DND-41 (cell line): ENCODE results near the gene GLRA3.

Experiments used
- ATAC-seq: fragments of 200-7000 bp; cut with Tn5 transposase; 3 replicates; pipeline ENCODE4 v1.9.1; 2021; ENCODE audit warnings: low read depth; ENCODE audit not compliant: insufficient read depth
- DNase-seq: peaks from one replicate; pipeline ENCODE4 v3.0.0-alpha.2; 2020
- H2AFZ ChIP-seq: 2 replicates; pipeline ENCODE4 v1.6.0; 2012; ENCODE audit warnings: low read depth, low read length
- H3K27ac ChIP-seq: 2 replicates; pipeline ENCODE4 v1.5.1; 2012; ENCODE audit warnings: low read length, inconsistent platforms
- H3K27me3 ChIP-seq: fragments of 200-600 bp; sonication (generic); 2 replicates; pipeline ENCODE4 v1.6.0; 2012; ENCODE audit warnings: low read length, mild to moderate bottlenecking, inconsistent platforms; ENCODE audit not compliant: insufficient read depth, poor library complexity
- H3K36me3 ChIP-seq: 2 replicates; pipeline ENCODE4 v1.5.1; 2012; ENCODE audit warnings: low read length, inconsistent platforms; ENCODE audit not compliant: insufficient read depth
- H3K4me1 ChIP-seq: 2 replicates; pipeline ENCODE4 v1.5.1; 2012; ENCODE audit warnings: mild to moderate bottlenecking, low read length; ENCODE audit not compliant: insufficient read depth
- H3K4me2 ChIP-seq: 2 replicates; pipeline ENCODE4 v1.6.0; 2012; ENCODE audit warnings: mild to moderate bottlenecking, moderate library complexity, low read length, inconsistent platforms; ENCODE audit not compliant: insufficient read depth
- H3K4me3 ChIP-seq, 2 experiments: fragments of 200-600 bp in 1 of 2; shearing (Covaris generic) in 1 of 2; 2 replicates each; pipeline ENCODE4 v1.5.1; 2012 to 2016; ENCODE audit warnings: inconsistent platforms in 2 of 2, low read length in 2 of 2, mild to moderate bottlenecking in 2 of 2, low read depth in 1 of 2, moderate library complexity in 1 of 2
- H3K79me2 ChIP-seq: 2 replicates; pipeline ENCODE4 v1.6.0; 2012; ENCODE audit warnings: low read length, inconsistent platforms; ENCODE audit not compliant: insufficient read depth
- H3K9ac ChIP-seq: 2 replicates; pipeline ENCODE4 v1.6.0; 2012; ENCODE audit warnings: low read depth, mild to moderate bottlenecking, inconsistent platforms, low read length, moderate library complexity
- H3K9me3 ChIP-seq: 2 replicates; pipeline ENCODE4 v1.5.1; 2012; ENCODE audit warnings: low read length, moderate library complexity, mild to moderate bottlenecking, inconsistent platforms; ENCODE audit not compliant: insufficient read depth, severe bottlenecking
- H4K20me1 ChIP-seq: 2 replicates; pipeline ENCODE4 v1.6.0; 2012; ENCODE audit warnings: low read length; ENCODE audit not compliant: insufficient read depth
- EZH2 ChIP-seq: IDR thresholded peaks from 3 replicates; pipeline ENCODE4 v1.6.1; 2012; ENCODE audit warnings: borderline replicate concordance, low read depth, mild to moderate bottlenecking, moderate library complexity, low read length, inconsistent platforms; ENCODE audit not compliant: severe bottlenecking
- TF ChIP-seq, protein P1 (sequence below): IDR thresholded peaks from 2 replicates; pipeline ENCODE4 v1.5.1; 2012; ENCODE audit warnings: borderline replicate concordance, low read length, moderate library complexity, mild to moderate bottlenecking; ENCODE audit not compliant: poor library complexity, severe bottlenecking; ENCODE audit errors: extremely low read depth

GLRA3 gene

DNA sequence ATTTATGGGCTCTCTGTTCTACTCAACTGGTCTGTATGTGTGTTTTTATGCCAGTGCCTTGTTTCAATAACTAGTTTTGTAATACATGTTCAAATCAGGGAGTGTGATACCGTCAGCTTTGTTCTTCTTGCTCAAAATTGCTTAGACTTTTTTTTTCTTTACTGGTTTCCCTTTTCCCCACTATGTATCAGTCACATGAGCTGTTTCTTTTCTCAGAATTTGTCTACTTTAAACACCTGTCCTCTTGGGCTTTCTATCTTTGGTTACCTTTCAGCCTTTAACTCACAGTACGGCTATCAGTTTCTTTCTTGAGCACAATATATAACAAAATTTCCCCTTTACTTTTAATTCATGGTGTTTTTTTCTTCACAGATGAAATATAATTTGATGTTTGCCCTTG is 5.4 kb upstream of the GLRA3 start:
- Histone ChIP-seq H3K27ac (no peak overlapping the region), H3K36me3 (no peaks in the 10 kb centered on the region), H2AFZ (no peak overlapping the region), H3K9me3 (no peaks in the 10 kb centered on the region), H3K4me3 (no peak overlapping the region), H3K79me2 (no peaks in the 10 kb centered on the region), H3K4me2 (no peak overlapping the region), H4K20me1 (no peaks in the 10 kb centered on the region), H3K4me1 (no peaks in the 10 kb centered on the region), H3K27me3 (no peaks in the 10 kb centered on the region), H3K9ac (no peak overlapping the region)
- TF ChIP-seq EZH2 = no peak
- TF ChIP-seq, protein P1, sequence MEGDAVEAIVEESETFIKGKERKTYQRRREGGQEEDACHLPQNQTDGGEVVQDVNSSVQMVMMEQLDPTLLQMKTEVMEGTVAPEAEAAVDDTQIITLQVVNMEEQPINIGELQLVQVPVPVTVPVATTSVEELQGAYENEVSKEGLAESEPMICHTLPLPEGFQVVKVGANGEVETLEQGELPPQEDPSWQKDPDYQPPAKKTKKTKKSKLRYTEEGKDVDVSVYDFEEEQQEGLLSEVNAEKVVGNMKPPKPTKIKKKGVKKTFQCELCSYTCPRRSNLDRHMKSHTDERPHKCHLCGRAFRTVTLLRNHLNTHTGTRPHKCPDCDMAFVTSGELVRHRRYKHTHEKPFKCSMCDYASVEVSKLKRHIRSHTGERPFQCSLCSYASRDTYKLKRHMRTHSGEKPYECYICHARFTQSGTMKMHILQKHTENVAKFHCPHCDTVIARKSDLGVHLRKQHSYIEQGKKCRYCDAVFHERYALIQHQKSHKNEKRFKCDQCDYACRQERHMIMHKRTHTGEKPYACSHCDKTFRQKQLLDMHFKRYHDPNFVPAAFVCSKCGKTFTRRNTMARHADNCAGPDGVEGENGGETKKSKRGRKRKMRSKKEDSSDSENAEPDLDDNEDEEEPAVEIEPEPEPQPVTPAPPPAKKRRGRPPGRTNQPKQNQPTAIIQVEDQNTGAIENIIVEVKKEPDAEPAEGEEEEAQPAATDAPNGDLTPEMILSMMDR = no peak
- no peak for DNase-seq
- no peak for ATAC-seq

DNA sequence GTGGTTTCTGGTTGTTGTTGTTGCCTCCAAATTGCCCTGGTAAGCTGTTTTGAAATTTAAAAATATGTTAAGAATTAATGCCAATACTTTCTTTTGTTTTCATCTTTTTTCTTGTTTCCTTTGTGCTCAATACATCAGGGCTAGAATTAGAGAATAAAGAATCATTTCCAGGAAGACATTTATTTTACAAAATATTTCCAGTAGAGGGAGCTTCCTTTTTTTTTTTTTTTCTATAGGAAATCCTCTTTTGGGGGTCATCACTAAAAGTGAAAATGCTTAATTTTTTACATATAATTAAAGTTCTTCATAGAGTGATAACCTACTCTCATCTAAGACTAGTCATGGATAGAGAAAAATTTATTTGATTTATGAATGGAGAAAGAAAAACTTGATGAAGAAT is 2.4 kb downstream of the GLRA3 start:
- DNase-seq = no peak
- no peak overlapping the region for H3K27ac ChIP-seq

DNA sequence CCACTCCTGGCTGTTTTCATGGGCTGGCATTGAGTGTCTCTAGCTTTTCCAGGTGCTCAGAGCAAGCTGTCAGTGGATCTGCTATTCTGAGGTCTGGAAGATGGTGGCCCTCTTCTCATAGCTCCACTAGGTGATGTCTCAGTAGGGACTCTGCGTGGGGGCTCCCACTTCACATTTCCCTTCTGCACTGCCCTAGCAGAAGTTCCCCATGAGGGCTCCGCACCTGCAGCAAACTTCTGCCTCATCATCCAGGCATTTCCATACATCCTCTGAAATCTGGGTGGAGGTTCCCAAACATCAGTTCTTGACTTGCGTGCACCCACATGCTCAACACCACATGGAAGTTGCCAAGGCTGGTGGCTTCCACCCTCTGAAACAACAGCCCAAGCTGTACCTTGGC is 13.8 kb downstream of the GLRA3 start:
- Histone ChIP-seq H3K79me2 (no peaks in the 10 kb centered on the region), H4K20me1 (no peaks in the 10 kb centered on the region), H2AFZ (no peak overlapping the region), H3K4me3 (no peak overlapping the region), H3K9me3 (peaks cover 2% of the 10 kb centered on the region), H3K9ac (no peak overlapping the region), H3K27me3 (no peaks in the 10 kb centered on the region), H3K4me1 (no peaks in the 10 kb centered on the region), H3K27ac (no peak overlapping the region), H3K4me2 (no peak overlapping the region), H3K36me3 (no peaks in the 10 kb centered on the region)
- TF ChIP-seq, protein P1 = no peak
- no peak for TF ChIP-seq EZH2
- ATAC-seq = no peak
- no peak for DNase-seq

More for the DNA sequence above, 2.4 kb downstream of the GLRA3 start:
- ATAC-seq = no peak
- H2AFZ ChIP-seq = no peak overlapping the region
- H3K79me2 ChIP-seq = no peaks in the 10 kb centered on the region
- H3K4me1 ChIP-seq = no peaks in the 10 kb centered on the region
- no peaks in the 10 kb centered on the region for H3K36me3 ChIP-seq
- H3K9ac ChIP-seq = no peak overlapping the region
- H3K4me2 ChIP-seq = no peak overlapping the region
- TF ChIP-seq, protein P1 = no peak
- no peak for TF ChIP-seq EZH2
- no peaks in the 10 kb centered on the region for H4K20me1 ChIP-seq
- no peak overlapping the region for H3K4me3 ChIP-seq
- H3K27me3 ChIP-seq = no peaks in the 10 kb centered on the region
- no peaks in the 10 kb centered on the region for H3K9me3 ChIP-seq

DNA sequence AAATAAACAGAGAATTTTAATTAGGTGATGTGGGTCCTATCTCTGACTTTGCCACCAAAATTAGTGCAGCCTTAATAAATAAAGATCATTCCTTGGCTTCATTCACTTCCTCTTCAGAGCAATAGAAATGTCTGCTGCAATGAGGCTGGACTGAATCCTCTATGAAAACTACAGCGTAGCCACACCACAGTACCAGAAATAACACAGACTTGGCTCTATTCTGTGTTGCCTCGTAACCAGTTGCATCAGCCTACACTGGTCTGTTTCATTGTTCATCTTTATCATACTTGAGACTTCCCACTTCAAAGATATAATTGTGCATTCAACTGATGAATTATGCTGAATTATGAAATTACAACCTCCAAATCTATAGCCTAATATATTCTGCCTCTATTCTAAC is 15.8 kb downstream of the GLRA3 start:
- no peak overlapping the region for H3K27ac ChIP-seq
- TF ChIP-seq EZH2 = no peak
- H3K9me3 ChIP-seq = peaks cover 2% of the 10 kb centered on the region
- no peaks in the 10 kb centered on the region for H3K27me3 ChIP-seq
- H4K20me1 ChIP-seq = no peaks in the 10 kb centered on the region
- no peak overlapping the region for H2AFZ ChIP-seq
- H3K4me1 ChIP-seq = no peaks in the 10 kb centered on the region
- H3K4me3 ChIP-seq = no peak overlapping the region
- DNase-seq (no peak), ATAC-seq (peak; percentile 22; the same call in 1 of the 3 replicates)
- no peaks in the 10 kb centered on the region for H3K36me3 ChIP-seq
- no peaks in the 10 kb centered on the region for H3K79me2 ChIP-seq
- H3K9ac ChIP-seq = no peak overlapping the region
- no peak overlapping the region for H3K4me2 ChIP-seq
